GM10266 (cell line): ENCODE results near the gene LIME1.

Source experiments
- DNase-seq: peaks from one replicate; pipeline ENCODE4 v3.0.0; 2012; ENCODE audit errors: extremely low spot score
- TF ChIP-seq, protein P1 (sequence below): IDR thresholded peaks from 2 replicates; pipeline ENCODE4 v1.5.1; 2012; ENCODE audit warnings: mild to moderate bottlenecking, low read depth; ENCODE audit not compliant: control insufficient read depth, insufficient read depth; ENCODE audit errors: missing control alignments

The LIME1 gene

DNA sequence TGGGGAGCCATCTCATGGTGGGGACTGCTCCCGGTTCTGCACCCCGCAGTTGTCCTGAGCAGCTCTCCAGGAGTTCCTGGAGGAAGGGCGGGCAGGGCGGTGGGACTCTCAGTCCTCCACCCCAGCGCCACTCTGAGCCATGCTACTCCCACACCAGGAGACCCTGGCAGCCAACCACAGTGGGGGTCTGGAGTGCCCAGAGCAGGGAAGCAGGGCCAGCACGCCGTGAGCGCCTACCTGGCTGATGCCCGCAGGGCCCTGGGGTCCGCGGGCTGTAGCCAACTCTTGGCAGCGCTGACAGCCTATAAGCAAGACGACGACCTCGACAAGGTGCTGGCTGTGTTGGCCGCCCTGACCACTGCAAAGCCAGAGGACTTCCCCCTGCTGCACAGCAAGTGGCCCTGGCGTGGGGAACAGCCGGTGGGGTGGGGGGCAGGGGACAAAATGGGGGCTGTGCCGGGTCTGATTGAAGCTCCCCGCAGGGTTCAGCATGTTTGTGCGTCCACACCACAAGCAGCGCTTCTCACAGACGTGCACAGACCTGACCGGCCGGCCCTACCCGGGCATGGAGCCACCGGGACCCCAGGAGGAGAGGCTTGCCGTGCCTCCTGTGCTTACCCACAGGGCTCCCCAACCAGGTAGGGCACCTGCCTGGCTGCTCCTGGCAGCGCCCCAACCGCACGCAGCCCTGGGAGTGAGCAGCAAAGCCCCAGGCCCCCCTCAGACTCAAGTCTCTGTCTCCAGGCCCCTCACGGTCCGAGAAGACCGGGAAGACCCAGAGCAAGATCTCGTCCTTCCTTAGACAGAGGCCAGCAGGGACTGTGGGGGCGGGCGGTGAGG, 41.7 kb upstream of the LIME1 start:
- no peak for DNase-seq
- TF ChIP-seq, protein P1, sequence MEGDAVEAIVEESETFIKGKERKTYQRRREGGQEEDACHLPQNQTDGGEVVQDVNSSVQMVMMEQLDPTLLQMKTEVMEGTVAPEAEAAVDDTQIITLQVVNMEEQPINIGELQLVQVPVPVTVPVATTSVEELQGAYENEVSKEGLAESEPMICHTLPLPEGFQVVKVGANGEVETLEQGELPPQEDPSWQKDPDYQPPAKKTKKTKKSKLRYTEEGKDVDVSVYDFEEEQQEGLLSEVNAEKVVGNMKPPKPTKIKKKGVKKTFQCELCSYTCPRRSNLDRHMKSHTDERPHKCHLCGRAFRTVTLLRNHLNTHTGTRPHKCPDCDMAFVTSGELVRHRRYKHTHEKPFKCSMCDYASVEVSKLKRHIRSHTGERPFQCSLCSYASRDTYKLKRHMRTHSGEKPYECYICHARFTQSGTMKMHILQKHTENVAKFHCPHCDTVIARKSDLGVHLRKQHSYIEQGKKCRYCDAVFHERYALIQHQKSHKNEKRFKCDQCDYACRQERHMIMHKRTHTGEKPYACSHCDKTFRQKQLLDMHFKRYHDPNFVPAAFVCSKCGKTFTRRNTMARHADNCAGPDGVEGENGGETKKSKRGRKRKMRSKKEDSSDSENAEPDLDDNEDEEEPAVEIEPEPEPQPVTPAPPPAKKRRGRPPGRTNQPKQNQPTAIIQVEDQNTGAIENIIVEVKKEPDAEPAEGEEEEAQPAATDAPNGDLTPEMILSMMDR, result no peak

DNA sequence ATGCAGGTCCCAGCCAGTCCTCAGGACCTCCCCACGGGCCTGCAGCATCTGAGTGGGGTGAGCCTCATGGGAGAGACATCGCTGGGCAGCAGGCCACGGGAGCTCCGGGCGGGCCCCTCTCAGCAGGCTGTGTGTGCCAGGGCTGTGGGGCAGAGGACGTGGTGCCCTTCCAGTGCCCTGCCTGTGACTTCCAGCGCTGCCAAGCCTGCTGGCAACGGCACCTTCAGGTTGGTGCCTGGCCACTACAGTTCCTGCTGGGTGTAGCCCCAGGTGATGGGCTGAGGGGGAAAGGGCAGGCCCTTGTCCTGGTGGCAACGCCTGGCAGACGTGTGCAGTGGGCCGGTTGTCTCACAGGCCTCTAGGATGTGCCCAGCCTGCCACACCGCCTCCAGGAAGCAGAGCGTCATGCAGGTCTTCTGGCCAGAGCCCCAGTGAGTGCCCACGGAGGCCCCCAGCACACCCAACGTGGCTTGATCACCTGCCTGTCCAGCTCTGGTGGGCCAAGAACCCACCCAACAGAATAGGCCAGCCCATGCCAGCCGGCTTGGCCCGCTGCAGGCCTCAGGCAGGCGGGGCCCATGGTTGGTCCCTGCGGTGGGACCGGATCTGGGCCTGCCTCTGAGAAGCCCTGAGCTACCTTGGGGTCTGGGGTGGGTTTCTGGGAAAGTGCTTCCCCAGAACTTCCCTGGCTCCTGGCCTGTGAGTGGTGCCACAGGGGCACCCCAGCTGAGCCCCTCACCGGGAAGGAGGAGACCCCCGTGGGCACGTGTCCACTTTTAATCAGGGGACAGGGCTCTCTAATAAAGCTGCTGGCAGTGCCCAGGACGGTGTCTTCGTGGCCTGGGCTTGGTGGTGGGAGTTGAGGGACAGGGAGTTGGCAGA, 40.8 kb upstream of the LIME1 start:
- no peak for DNase-seq
- TF ChIP-seq, protein P1, result no peak

GRCh38 chr20:63696306-63696627, 40.2 kb upstream of the LIME1 start:
- TF ChIP-seq, protein P1, result no peak
- DNase-seq, result no peak

DNA sequence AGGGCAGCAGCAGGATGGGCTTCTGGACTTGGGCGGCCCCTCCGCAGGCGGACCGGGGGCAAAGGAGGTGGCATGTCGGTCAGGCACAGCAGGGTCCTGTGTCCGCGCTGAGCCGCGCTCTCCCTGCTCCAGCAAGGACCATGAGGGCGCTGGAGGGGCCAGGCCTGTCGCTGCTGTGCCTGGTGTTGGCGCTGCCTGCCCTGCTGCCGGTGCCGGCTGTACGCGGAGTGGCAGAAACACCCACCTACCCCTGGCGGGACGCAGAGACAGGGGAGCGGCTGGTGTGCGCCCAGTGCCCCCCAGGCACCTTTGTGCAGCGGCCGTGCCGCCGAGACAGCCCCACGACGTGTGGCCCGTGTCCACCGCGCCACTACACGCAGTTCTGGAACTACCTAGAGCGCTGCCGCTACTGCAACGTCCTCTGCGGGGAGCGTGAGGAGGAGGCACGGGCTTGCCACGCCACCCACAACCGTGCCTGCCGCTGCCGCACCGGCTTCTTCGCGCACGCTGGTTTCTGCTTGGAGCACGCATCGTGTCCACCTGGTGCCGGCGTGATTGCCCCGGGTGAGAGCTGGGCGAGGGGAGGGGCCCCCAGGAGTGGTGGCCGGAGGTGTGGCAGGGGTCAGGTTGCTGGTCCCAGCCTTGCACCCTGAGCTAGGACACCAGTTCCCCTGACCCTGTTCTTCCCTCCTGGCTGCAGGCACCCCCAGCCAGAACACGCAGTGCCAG, 39.7 kb upstream of the LIME1 start, which contains the start of gene TNFRSF6B:
Gene TNFRSF6B (plus strand): TSS at position 25 of the 729 bp plus-strand sequence. CDS start 116 bp downstream, at position 141.
- TF ChIP-seq, protein P1, result no peak
- DNase-seq, result no peak

GRCh38 chr20:63697357-63697867, 39.1 kb upstream of the LIME1 start:
- TF ChIP-seq, protein P1, result no peak
- DNase-seq, result no peak

DNA sequence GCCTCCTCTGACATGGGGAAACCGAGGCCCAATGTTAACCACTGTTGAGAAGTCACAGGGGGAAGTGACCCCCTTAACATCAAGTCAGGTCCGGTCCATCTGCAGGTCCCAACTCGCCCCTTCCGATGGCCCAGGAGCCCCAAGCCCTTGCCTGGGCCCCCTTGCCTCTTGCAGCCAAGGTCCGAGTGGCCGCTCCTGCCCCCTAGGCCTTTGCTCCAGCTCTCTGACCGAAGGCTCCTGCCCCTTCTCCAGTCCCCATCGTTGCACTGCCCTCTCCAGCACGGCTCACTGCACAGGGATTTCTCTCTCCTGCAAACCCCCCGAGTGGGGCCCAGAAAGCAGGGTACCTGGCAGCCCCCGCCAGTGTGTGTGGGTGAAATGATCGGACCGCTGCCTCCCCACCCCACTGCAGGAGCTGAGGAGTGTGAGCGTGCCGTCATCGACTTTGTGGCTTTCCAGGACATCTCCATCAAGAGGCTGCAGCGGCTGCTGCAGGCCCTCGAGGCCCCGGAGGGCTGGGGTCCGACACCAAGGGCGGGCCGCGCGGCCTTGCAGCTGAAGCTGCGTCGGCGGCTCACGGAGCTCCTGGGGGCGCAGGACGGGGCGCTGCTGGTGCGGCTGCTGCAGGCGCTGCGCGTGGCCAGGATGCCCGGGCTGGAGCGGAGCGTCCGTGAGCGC, 38.5 kb upstream of the LIME1 start:
- TF ChIP-seq, protein P1, result no peak
- no peak for DNase-seq
